Activated CD4-positive, alpha-beta T cell treated with anti-CD3 and anti-CD28 coated beads for 36 hours (primary cell): Measurements from ENCODE around the gene DCLK1. TPM values are rescaled to one million over a fixed set of nuclear protein-coding genes. Genes with fewer than 3 reads are reported as not detected.

Experiments
- ATAC-seq: fragments of 200-7000 bp; cut with Tn5 transposase; one replicate; pipeline ENCODE4 v1.10.0; 2021; ENCODE audit warnings: mild to moderate bottlenecking, moderate library complexity
- CTCF ChIA-PET: fragments of 350-600 bp; sonication (Branson Sonifier 250); formaldehyde crosslinking; loops from one replicate; lab custom pipeline; 2021; ENCODE audit warnings: antibody characterized with exemption; lab: Charles Lee
- POLR2A ChIA-PET: fragments of 350-600 bp; sonication (Branson Sonifier 250); formaldehyde crosslinking; loops from one replicate; lab custom pipeline; 2021; ENCODE audit warnings: antibody characterized with exemption, inconsistent platforms; lab: Charles Lee
- DNase-seq: peaks from one replicate; pipeline ENCODE4 v3.0.0-alpha.2; 2020
- H3K27ac Mint-ChIP-seq: one replicate; pipeline ENCODE4 v1.8.0; 2021; ENCODE audit warnings: mixed read lengths
- H3K27me3 Mint-ChIP-seq: one replicate; pipeline ENCODE4 v1.8.0; 2021; ENCODE audit warnings: mixed read lengths
- H3K36me3 Mint-ChIP-seq: one replicate; pipeline ENCODE4 v1.8.0; 2021; ENCODE audit warnings: low read depth, mixed read lengths
- H3K4me1 Mint-ChIP-seq: one replicate; pipeline ENCODE4 v1.8.0; 2021; ENCODE audit warnings: mixed read lengths
- H3K4me3 Mint-ChIP-seq: one replicate; pipeline ENCODE4 v1.8.0; 2021; ENCODE audit warnings: mild to moderate bottlenecking, moderate library complexity, mixed read lengths
- H3K9me3 Mint-ChIP-seq: one replicate; pipeline ENCODE4 v1.8.0; 2021; ENCODE audit warnings: low read depth, mixed read lengths
- intact Hi-C, 2 experiments: fragments of 100-400 bp; cut with DNase I in 1 of 2; cut with micrococcal nuclease in 1 of 2; formaldehyde crosslinking; loops; one replicate each; pipeline versions ENCODE4 v1.14.2 to v1.15.1; 2022 to 2024; cut with DNase I, micrococcal nuclease
- total RNA-seq, 2 experiments: library from RNA; stranded (reverse); gene quantifications; one replicate each; pipeline ENCODE4 v1.2.3, GENCODE V29; 2021

The DCLK1 gene
- total RNA-seq, 2 experiments from 2014 or later, result not detected

- no peak overlapping the region for H3K27ac Mint-ChIP-seq
- peaks cover 13% of the 10 kb centered on the region for H3K27me3 Mint-ChIP-seq
- CTCF ChIA-PET, result interaction anchor here (0.6 kb wide), 2 partner anchors 129 to 313 kb away, joined by 3 read pairs; no protein-coding TSS in a partner anchor
- POLR2A ChIA-PET, result no interaction called here
- ATAC-seq (peak; percentile 57), DNase-seq (peak; percentile 60)
- no peaks in the 10 kb centered on the region for H3K4me1 Mint-ChIP-seq
- H3K4me3 Mint-ChIP-seq, result no peak overlapping the region
- intact Hi-C loops, result loop anchor here in 1 of 2 experiments (2.0 kb wide), 2 partner anchors 90 to 510 kb away; no protein-coding TSS in a partner anchor
- H3K9me3 Mint-ChIP-seq, result no peaks in the 10 kb centered on the region
- H3K36me3 Mint-ChIP-seq, result no peaks in the 10 kb centered on the region
Measured at GRCh38 chr13:35720690-35721554, 410.3 kb downstream of the DCLK1 start.

- no peaks in the 10 kb centered on the region for H3K4me1 Mint-ChIP-seq
- ChIA-PET POLR2A (no interaction called here), CTCF (interaction anchor here (0.6 kb wide), 1 partner anchor 312 kb away, joined by 3 read pairs; no protein-coding TSS in a partner anchor)
- intact Hi-C loops, result loop anchor here in 1 of 2 experiments (2.0 kb wide), 2 partner anchors 89 to 509 kb away; no protein-coding TSS in a partner anchor
- H3K36me3 Mint-ChIP-seq, result no peaks in the 10 kb centered on the region
- no peak overlapping the region for H3K27ac Mint-ChIP-seq
- no peak overlapping the region for H3K4me3 Mint-ChIP-seq
- DNase-seq, result no peak
- H3K9me3 Mint-ChIP-seq, result no peaks in the 10 kb centered on the region
- ATAC-seq, result no peak
- H3K27me3 Mint-ChIP-seq, result peaks cover 13% of the 10 kb centered on the region
Measured at GRCh38 chr13:35720290-35720689, 410.9 kb downstream of the DCLK1 start.

Other genes with a start within 250 kb of the DCLK1 start
- not detected for gene SOHLH2, start 83.2 kb upstream of the DCLK1 start, total RNA-seq
- gene CCDC169, start 166.4 kb upstream of the DCLK1 start, total RNA-seq, result under 1 TPM; 0.30 TPM
- gene SPART, start 215.0 kb upstream of the DCLK1 start, total RNA-seq, result 10 to 100 TPM; 30.2 to 40.4 TPM